ENCODE data around the gene NIT1. TPM values are rescaled to one million over a fixed set of nuclear protein-coding genes. Genes with fewer than 3 reads are reported as not detected.
A peak's percentile ranks its signal among the peaks of the same experiment; 100 is the strongest.

NIT1 gene
- total and polyA plus RNA-seq, 2 of the 8 experiments (the other 6 are each of a cell fraction or from before 2014, with no cell fraction given), result 33.0 to 40.4 TPM

DNA sequence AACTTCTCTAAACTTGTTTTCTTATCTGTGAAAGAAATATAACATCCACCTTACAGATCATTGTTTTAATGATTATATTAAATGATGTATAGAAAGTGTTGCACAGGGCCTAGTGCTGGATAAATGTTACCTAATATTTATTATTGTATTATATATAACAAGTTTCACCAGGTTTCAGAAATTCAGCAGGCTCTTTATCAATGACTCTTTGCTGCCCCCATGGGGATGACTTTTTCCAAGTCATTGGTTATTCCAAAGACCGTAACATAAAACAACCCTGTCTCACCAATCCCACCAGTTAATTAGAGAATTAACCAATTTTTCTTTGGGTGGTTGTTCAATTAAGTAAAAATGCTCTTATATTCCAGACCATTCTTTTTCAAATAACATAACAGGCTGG is 21.9 kb downstream of the NIT1 start:
- Histone ChIP-seq H4K5ac (ENCODE audit: insufficient read length, low read depth, low read length) (no peak overlapping the region), H3K56ac (replicated peaks; ENCODE audit: insufficient read length, low read depth, low read length) (no peak overlapping the region), H2AK5ac (ENCODE audit: low read depth, low read length) (no peak overlapping the region), H3K36me3 (ENCODE audit: control insufficient read depth in 2 of 4, insufficient read depth in 4 of 4, low read length in 3 of 4) (no peaks in the 10 kb centered on the region; a peak in 1 of 8 replicates), H3K18ac (ENCODE audit: extremely low read depth, low read length) (no peak overlapping the region), H3K79me2 (ENCODE audit: control insufficient read depth in 1 of 2, insufficient read depth in 2 of 2, low read length in 2 of 2) (peaks cover 0 to 6% of the 10 kb centered on the region in 2 experiments; a peak in 2 of 4 replicates), H2BK120ac (replicated peaks; ENCODE audit: low read depth, low read length) (no peak overlapping the region), H3K27me3 (replicated peaks in 1 of 4; ENCODE audit: control insufficient read depth in 3 of 4, extremely low read depth in 1 of 4, insufficient read depth in 3 of 4, low read length in 3 of 4) (no peaks in the 10 kb centered on the region), H3K23me2 (ENCODE audit: low read depth, low read length) (no peaks in the 10 kb centered on the region), H2AFZ (ENCODE audit: low read length) (no peak overlapping the region), H3K14ac (ENCODE audit: insufficient read length) (no peak overlapping the region), H3K4me3 (ENCODE audit: extremely low read depth in 1 of 4, insufficient read depth in 2 of 4, low read depth in 3 of 4, low read length in 4 of 4) (no peak overlapping the region), H3K4ac (replicated peaks; ENCODE audit: insufficient read length, low read depth, low read length) (no peak overlapping the region), H4K91ac (replicated peaks; ENCODE audit: insufficient read length, low read length) (no peak overlapping the region), H3K4me2 (ENCODE audit: insufficient read depth in 1 of 2, low read depth in 2 of 2, low read length in 2 of 2) (no peak overlapping the region), H3K9ac (replicated peaks in 1 of 4; ENCODE audit: extremely low read depth in 1 of 4, low read depth in 3 of 4, low read length in 3 of 4) (no peak overlapping the region), H3K79me1 (ENCODE audit: low read depth, low read length) (peaks cover 6% of the 10 kb centered on the region; the same call in 1 of the 2 replicates), H3K27ac (ENCODE audit: low read depth, low read length) (no peak overlapping the region), H2BK20ac (ENCODE audit: low read length) (no peak overlapping the region), H3K9me3 (ENCODE audit: insufficient read depth in 2 of 2, low read depth in 1 of 2, low read length in 1 of 2) (no peaks in the 10 kb centered on the region), H4K20me1 (replicated peaks in 1 of 2; ENCODE audit: control insufficient read depth in 1 of 2, insufficient read depth in 2 of 2, low read length in 2 of 2) (peaks cover 0 to 1% of the 10 kb centered on the region in 2 experiments), H2BK12ac (ENCODE audit: low read depth, low read length) (no peak overlapping the region), H3K23ac (ENCODE audit: insufficient read length) (no peak overlapping the region), H2BK15ac (ENCODE audit: low read length) (no peak overlapping the region), H2BK5ac (ENCODE audit: low read depth, low read length) (no peak overlapping the region), H3K4me1 (replicated peaks in 1 of 4; ENCODE audit: control insufficient read depth in 3 of 4, insufficient read depth in 4 of 4, low read length in 3 of 4) (no peaks in the 10 kb centered on the region), H4K8ac (ENCODE audit: extremely low read depth, insufficient read depth, low read length) (no peak overlapping the region)
- ChIA-PET CTCF (ENCODE audit: partially characterized antibody) (interaction anchor here (0.7 to 7.3 kb wide), 20 partner anchors 8 to 371 kb away, joined by 3 to 58 read pairs (median 4); partner anchors contain the start of genes ADAMTS4, ARHGAP30, KLHDC9 and NIT1), POLR2A (ENCODE audit: partially characterized antibody) (interaction anchor here (0.6 to 9.6 kb wide), 2 partner anchors 13 to 118 kb away, joined by 3 to 130 read pairs; partner anchors contain the start of genes UFC1 and USP21)
- no peak for DNase-seq (ENCODE audit: low read depth in 1 of 2, low spot score in 2 of 2)
- FAIRE-seq, result no peak
- TF ChIP-seq RAD21 (IDR thresholded peaks at IDR 0.05 in 1 of 2, conservative IDR thresholded peaks at IDR 0.05 in 1 of 2; ENCODE audit: low read depth in 2 of 2, low read length in 2 of 2), result peak; percentile 60 to 68
- TF ChIP-seq SP2 (IDR thresholded peaks at IDR 0.05; ENCODE audit: low read length), result no peak
- TF ChIP-seq TBP (IDR thresholded peaks at IDR 0.05; ENCODE audit: low read depth, low read length), result no peak
- TF ChIP-seq, protein P1, sequence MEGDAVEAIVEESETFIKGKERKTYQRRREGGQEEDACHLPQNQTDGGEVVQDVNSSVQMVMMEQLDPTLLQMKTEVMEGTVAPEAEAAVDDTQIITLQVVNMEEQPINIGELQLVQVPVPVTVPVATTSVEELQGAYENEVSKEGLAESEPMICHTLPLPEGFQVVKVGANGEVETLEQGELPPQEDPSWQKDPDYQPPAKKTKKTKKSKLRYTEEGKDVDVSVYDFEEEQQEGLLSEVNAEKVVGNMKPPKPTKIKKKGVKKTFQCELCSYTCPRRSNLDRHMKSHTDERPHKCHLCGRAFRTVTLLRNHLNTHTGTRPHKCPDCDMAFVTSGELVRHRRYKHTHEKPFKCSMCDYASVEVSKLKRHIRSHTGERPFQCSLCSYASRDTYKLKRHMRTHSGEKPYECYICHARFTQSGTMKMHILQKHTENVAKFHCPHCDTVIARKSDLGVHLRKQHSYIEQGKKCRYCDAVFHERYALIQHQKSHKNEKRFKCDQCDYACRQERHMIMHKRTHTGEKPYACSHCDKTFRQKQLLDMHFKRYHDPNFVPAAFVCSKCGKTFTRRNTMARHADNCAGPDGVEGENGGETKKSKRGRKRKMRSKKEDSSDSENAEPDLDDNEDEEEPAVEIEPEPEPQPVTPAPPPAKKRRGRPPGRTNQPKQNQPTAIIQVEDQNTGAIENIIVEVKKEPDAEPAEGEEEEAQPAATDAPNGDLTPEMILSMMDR (IDR thresholded peaks at IDR 0.05; ENCODE audit: control extremely low read depth in 1 of 3, insufficient read depth in 1 of 3, low read depth in 1 of 3, low read length in 3 of 3), result peak in 2 of 3 experiments; percentile 24 to 43; a peak in 2 of 4 replicates
- WGBS, 2 experiments (ENCODE audit: extremely low coverage in 1 of 2, insufficient coverage in 1 of 2, insufficient read length in 1 of 2, insufficient replicate concordance in 2 of 2, low coverage in 1 of 2, low lambda C conversion rate in 2 of 2, missing lambda C conversion rate in 1 of 2), result 64% methylated on average over 1 of the region's 1 CpG; no CpG with 5 or more reads in 1 of the 2 experiments

All from H1 (cell line).